ENCODE measurements around the gene PKIB.

DNA sequence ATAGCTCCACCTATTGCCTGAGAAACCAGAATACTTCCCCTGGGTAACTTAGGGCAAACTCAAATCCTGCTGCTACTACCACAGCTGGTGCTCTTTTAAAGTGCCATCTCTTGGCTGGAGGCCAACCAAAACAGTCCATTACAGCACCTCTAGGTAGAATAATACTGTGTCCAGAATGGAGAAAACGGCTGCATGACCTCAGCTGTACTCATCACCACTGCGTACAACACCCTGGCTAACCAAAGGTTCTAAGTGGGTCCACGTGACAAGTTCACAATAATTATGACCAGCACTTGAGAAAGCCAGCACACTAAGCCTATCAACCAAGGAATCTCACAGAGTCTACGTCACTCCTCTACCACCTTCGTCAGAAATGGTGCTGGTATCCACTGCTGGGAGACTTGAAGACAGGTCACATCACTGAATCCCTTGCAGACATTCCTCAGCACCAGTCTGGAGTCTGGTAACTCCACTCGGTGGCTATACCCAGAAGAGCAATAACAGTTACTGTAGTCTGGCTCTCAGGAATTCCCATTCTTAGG is 40.9 kb upstream of the PKIB start:
- TF ChIP-seq, protein P1, sequence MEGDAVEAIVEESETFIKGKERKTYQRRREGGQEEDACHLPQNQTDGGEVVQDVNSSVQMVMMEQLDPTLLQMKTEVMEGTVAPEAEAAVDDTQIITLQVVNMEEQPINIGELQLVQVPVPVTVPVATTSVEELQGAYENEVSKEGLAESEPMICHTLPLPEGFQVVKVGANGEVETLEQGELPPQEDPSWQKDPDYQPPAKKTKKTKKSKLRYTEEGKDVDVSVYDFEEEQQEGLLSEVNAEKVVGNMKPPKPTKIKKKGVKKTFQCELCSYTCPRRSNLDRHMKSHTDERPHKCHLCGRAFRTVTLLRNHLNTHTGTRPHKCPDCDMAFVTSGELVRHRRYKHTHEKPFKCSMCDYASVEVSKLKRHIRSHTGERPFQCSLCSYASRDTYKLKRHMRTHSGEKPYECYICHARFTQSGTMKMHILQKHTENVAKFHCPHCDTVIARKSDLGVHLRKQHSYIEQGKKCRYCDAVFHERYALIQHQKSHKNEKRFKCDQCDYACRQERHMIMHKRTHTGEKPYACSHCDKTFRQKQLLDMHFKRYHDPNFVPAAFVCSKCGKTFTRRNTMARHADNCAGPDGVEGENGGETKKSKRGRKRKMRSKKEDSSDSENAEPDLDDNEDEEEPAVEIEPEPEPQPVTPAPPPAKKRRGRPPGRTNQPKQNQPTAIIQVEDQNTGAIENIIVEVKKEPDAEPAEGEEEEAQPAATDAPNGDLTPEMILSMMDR (conservative IDR thresholded peaks at IDR 0.05; ENCODE audit: low read depth, low read length) = no peak
- TF ChIP-seq EZH2 (IDR thresholded peaks at IDR 0.05; ENCODE audit: low read length, unreplicated experiment) (no peak), EZH2phosphoT487 (IDR thresholded peaks at IDR 0.05; ENCODE audit: borderline replicate concordance, low read length) (no peak)
